Keratinocyte (primary cell): ENCODE measurements around the gene ZNF496. TPM values are rescaled to one million over a fixed set of nuclear protein-coding genes. Genes with fewer than 3 reads are reported as not detected.
A peak's percentile ranks its signal among the peaks of the same experiment; 100 is the strongest.

Experiments
- DNase-seq: peaks from one replicate; pipeline ENCODE4 v3.0.0-alpha.2; 2011; ENCODE audit warnings: low read depth, missing footprints, low spot score
- FAIRE-seq: peaks from 2 replicates; lab custom pipeline; 2011; peaks lifted over from hg19 to GRCh38; lab: Jason Lieb, UNC
- H2AFZ ChIP-seq: 2 replicates; pipeline ENCODE4 v1.6.0; 2012; ENCODE audit warnings: low read length, control low read depth, inconsistent platforms; ENCODE audit not compliant: control insufficient read depth
- H3K27ac ChIP-seq: 2 replicates; pipeline ENCODE4 v1.5.1; 2011; ENCODE audit warnings: low read length; ENCODE audit not compliant: control insufficient read depth, insufficient read depth
- H3K27me3 ChIP-seq: 3 replicates; pipeline ENCODE4 v1.6.0; 2011; ENCODE audit warnings: low read length; ENCODE audit not compliant: control insufficient read depth, insufficient read depth; ENCODE audit errors: extremely low read depth
- H3K36me3 ChIP-seq, 2 experiments: 2 replicates in 1 of 2; 3 replicates in 1 of 2; pipeline ENCODE4 v1.5.1; 2011; ENCODE audit warnings: low read length in 2 of 2, mild to moderate bottlenecking in 1 of 2; ENCODE audit not compliant: control insufficient read depth in 2 of 2, insufficient read depth in 2 of 2; ENCODE audit errors: extremely low read depth in 1 of 2
- H3K4me1 ChIP-seq: 3 replicates; pipeline ENCODE4 v1.5.1; 2011; ENCODE audit warnings: low read length; ENCODE audit not compliant: control insufficient read depth, insufficient read depth; ENCODE audit errors: extremely low read depth
- H3K4me2 ChIP-seq: 3 replicates; pipeline ENCODE4 v1.6.0; 2011; ENCODE audit warnings: low read depth, low read length; ENCODE audit not compliant: control insufficient read depth, insufficient read depth; ENCODE audit errors: extremely low read depth
- H3K4me3 ChIP-seq, 3 experiments: fragments of 200-600 bp in 1 of 3; sonication (generic) in 1 of 3; 2 replicates in 2 of 3; 3 replicates in 1 of 3; pipeline ENCODE4 v1.5.1; 2011 to 2016; ENCODE audit warnings: low read length in 3 of 3, mild to moderate bottlenecking in 3 of 3, control low read depth in 2 of 3, inconsistent platforms in 1 of 3, low read depth in 1 of 3, mixed read lengths in 1 of 3, mixed run types in 1 of 3, moderate library complexity in 1 of 3; ENCODE audit not compliant: control insufficient read depth in 2 of 3, insufficient read depth in 2 of 3; ENCODE audit errors: extremely low read depth in 1 of 3
- H3K79me2 ChIP-seq: 2 replicates; pipeline ENCODE4 v1.6.0; 2012; ENCODE audit warnings: low read length; ENCODE audit not compliant: control insufficient read depth, insufficient read depth
- H3K9ac ChIP-seq: 3 replicates; pipeline ENCODE4 v1.6.0; 2011; ENCODE audit warnings: low read length; ENCODE audit not compliant: control insufficient read depth, insufficient read depth; ENCODE audit errors: extremely low read depth
- H3K9me1 ChIP-seq: 3 replicates; pipeline ENCODE4 v1.6.0; 2011; ENCODE audit warnings: low read length; ENCODE audit not compliant: control insufficient read depth, insufficient read depth; ENCODE audit errors: extremely low read depth
- H3K9me3 ChIP-seq: 2 replicates; pipeline ENCODE4 v1.5.1; 2012; ENCODE audit warnings: low read depth, low read length; ENCODE audit not compliant: control insufficient read depth
- H4K20me1 ChIP-seq: 3 replicates; pipeline ENCODE4 v1.6.0; 2011; ENCODE audit warnings: low read length; ENCODE audit not compliant: control insufficient read depth, insufficient read depth; ENCODE audit errors: extremely low read depth
- CTCF ChIP-seq, 3 experiments: IDR thresholded peaks in 1 of 3; conservative IDR thresholded peaks in 1 of 3; optimal IDR thresholded peaks in 1 of 3; 2 replicates in 2 of 3; 3 replicates in 1 of 3; pipeline versions ENCODE3 to v1.5.1; 2011; ENCODE audit warnings: low read length in 3 of 3, mild to moderate bottlenecking in 3 of 3, moderate library complexity in 2 of 3, control low read depth in 1 of 3, inconsistent platforms in 1 of 3; ENCODE audit not compliant: insufficient read depth in 2 of 3; ENCODE audit errors: extremely low read depth in 1 of 3
- EZH2 ChIP-seq: IDR thresholded peaks from one replicate; pipeline ENCODE4 v1.6.1; 2012; ENCODE audit warnings: inconsistent platforms, mild to moderate bottlenecking, low read length, moderate library complexity
- dilution Hi-C: fragments of 300-500 bp; cut with MboI; formaldehyde crosslinking; loops from one replicate; pipeline ENCODE4 v1.7.0; 2020; ENCODE audit warnings: low sequenced_read_pairs; ENCODE audit not compliant: extremely low pct_ligation_motif_present
- polyA plus RNA-seq, 5 experiments: library from polyadenylated mRNA; depleted of rRNA in 3 of 5; stranded (reverse) in 3 of 5; stranded (forward) in 1 of 5; unstranded in 1 of 5; fragments of >200 nt; gene quantifications; 1 replicate in 1 of 5; 2 replicates in 3 of 5; 3 replicates in 1 of 5; pipeline versions ENCODE4 v1.2.1 to v1.2.3, GENCODE V29; 2011 to 2012; ENCODE audit warnings: missing spikeins in 2 of 5, low read depth in 1 of 5, low replicate concordance in 1 of 5

Gene ZNF496
- polyA plus RNA-seq, 1 donor (not counting 4 experiments of a cell fraction or from before 2014, with no cell fraction given) = 8.9 TPM

DNA sequence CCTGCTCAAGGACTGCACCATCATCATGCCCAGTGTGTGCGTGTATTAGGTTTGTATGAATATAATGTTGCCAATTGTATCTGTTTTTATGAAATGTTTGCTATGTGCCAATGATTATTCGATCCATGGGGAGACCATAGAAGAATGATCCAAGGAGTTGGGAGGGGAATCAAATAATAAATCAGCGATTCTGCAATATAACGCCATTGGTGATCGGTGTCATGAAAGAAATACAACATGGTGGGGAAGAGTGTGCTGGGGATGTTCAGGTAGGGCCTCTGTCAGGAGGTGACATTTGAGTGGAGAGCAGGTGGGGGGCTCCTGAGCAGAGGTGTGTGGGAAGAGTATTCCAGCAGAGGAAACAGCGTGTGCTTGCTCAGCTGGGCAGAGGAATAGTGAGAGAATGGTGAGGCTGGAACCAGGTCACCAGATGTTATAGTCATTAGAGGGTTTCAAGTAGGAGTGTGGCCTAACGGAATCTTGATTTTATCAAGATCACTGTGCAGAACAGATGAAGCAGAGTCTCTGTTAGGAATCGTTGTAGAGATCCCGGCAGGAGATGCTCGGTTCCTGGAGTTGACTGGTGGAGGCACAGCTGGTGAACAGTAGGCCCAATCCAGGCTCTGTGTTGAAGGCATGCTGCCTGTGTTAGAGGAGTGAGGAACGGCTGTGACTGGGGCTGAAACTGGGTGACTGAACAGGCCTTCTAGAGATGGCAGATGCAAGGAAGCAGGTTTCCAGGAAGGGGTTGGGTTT, 2.9 kb upstream of the ZNF496 start:
- Histone ChIP-seq H3K9me3 (no peaks in the 10 kb centered on the region), H4K20me1 (no peaks in the 10 kb centered on the region), H3K27ac (no peak overlapping the region), H3K27me3 (no peaks in the 10 kb centered on the region), H3K79me2 (peaks cover 47% of the 10 kb centered on the region), H3K36me3 (peaks cover 1 to 6% of the 10 kb centered on the region in 2 experiments), H2AFZ (no peak overlapping the region), H3K9me1 (no peaks in the 10 kb centered on the region), H3K4me2 (no peak overlapping the region), H3K4me1 (peaks cover 13% of the 10 kb centered on the region), H3K4me3 (no peak overlapping the region), H3K9ac (no peak overlapping the region)
- no peak for TF ChIP-seq EZH2
- TF ChIP-seq CTCF (optimal IDR thresholded peaks at IDR 0.05 in 1 of 3, IDR thresholded peaks at IDR 0.05 in 1 of 3, conservative IDR thresholded peaks at IDR 0.05 in 1 of 3; ENCODE audit: extremely low read depth in 1 of 3, insufficient read depth in 2 of 3, low read length in 3 of 3) = no peak
- dilution Hi-C loops = no loop called here
- FAIRE-seq (no peak), DNase-seq (no peak)

DNA sequence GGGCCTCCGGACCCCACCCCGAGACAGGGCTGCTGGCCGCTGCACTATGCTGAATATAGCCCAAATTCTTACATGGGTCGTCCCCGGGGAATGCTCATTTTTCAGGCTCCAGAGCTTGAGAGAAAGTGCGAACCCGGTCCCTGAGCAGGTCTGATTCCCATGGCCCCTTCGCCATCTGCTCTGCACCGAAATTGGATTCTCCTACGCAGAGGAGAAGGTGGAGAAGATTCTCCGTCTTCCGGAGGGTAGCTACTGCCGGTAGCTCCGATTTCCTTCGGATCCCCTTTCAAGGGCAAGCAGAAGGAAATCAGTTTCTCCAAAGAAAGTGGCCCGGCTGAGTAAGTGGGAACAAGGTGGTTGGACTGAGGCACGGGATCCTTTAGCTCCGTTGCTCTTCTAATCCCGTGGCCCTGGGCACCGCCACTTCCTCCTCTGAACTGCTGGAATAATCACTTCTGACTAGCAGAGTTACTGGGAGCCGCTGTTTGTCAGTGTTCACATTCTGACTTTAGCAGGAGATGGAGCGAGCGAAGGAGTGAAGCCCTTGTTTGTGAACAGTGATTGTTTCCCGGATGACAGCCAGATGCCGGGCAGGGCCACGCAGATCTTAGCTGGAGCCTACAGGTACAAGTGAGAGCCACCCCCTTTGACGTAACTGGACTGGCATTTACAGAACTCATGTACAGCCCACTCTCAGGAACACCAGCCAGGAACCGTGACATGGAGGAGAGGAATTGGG, 1.1 kb upstream of the ZNF496 start:
- Histone ChIP-seq H3K9me3 (no peaks in the 10 kb centered on the region), H3K9ac (peak overlapping the region; percentile 84), H3K27ac (peak overlapping the region; percentile 63), H2AFZ (peak overlapping the region; percentile 72), H3K27me3 (no peaks in the 10 kb centered on the region), H3K4me2 (peak overlapping the region; percentile 94), H3K9me1 (no peaks in the 10 kb centered on the region), H3K36me3 (peaks cover 1 to 16% of the 10 kb centered on the region in 2 experiments), H3K79me2 (peaks cover 49% of the 10 kb centered on the region), H4K20me1 (no peaks in the 10 kb centered on the region), H3K4me1 (peaks cover 13% of the 10 kb centered on the region), H3K4me3 (peak overlapping the region; percentile 73 to 85 (median 75))
- dilution Hi-C loops = no loop called here
- TF ChIP-seq EZH2 = no peak
- no peak for TF ChIP-seq CTCF (optimal IDR thresholded peaks at IDR 0.05 in 1 of 3, IDR thresholded peaks at IDR 0.05 in 1 of 3, conservative IDR thresholded peaks at IDR 0.05 in 1 of 3; ENCODE audit: extremely low read depth in 1 of 3, insufficient read depth in 2 of 3, low read length in 3 of 3)
- FAIRE-seq (peak; percentile 5), DNase-seq (no peak)
